B cell (primary cell): ENCODE results near the gene MRPL1. TPM values are rescaled to one million over a fixed set of nuclear protein-coding genes. Genes with fewer than 3 reads are reported as not detected.

Source experiments
- ATAC-seq: fragments of 200-7000 bp; cut with Tn5 transposase; one replicate; pipeline ENCODE4 v1.10.0; 2021; ENCODE audit warnings: low read depth, mild to moderate bottlenecking, moderate number of reproducible peaks, moderate library complexity
- CTCF ChIA-PET: fragments of 350-600 bp; sonication (Branson Sonifier 250); formaldehyde crosslinking; loops from one replicate; lab custom pipeline; 2021; ENCODE audit warnings: antibody characterized with exemption, inconsistent platforms; lab: Charles Lee
- POLR2A ChIA-PET: fragments of 350-600 bp; sonication (Branson Sonifier 250); formaldehyde crosslinking; loops from one replicate; lab custom pipeline; 2021; ENCODE audit warnings: antibody characterized with exemption; lab: Charles Lee
- DNase-seq: peaks from one replicate; pipeline ENCODE4 v3.0.0; 2013
- H2AFZ ChIP-seq: 2 replicates; pipeline ENCODE4 v1.6.1; 2012; ENCODE audit warnings: mild to moderate bottlenecking, low read depth, low read length; ENCODE audit not compliant: insufficient read depth, poor library complexity, severe bottlenecking
- H3K27ac ChIP-seq, 2 donors: 1 replicate in 1 of 2; 2 replicates in 1 of 2; pipeline ENCODE4 v1.5.1; 2012 to 2013; ENCODE audit warnings: low read length in 2 of 2, mild to moderate bottlenecking in 2 of 2, moderate library complexity in 1 of 2
- H3K27me3 ChIP-seq, 4 experiments: fragments of 200-600 bp in 1 of 4; sonication (generic) in 1 of 4; replicated peaks in 1 of 4; 1 replicate in 2 of 4; 2 replicates in 2 of 4; pipeline versions ENCODE4 v1.6.1 to v1.7.0; 2013 to 2016; ENCODE audit warnings: low read length in 3 of 4, mild to moderate bottlenecking in 2 of 4, mixed read lengths in 1 of 4, moderate library complexity in 1 of 4; ENCODE audit not compliant: insufficient read depth in 4 of 4, control insufficient read depth in 3 of 4; ENCODE audit errors: control extremely low read depth in 1 of 4
- H3K36me3 ChIP-seq, 2 experiments: replicated peaks in 1 of 2; 1 replicate in 1 of 2; 2 replicates in 1 of 2; pipeline versions ENCODE4 v1.6.1 to v1.7.1; 2013; ENCODE audit warnings: low read length in 1 of 2; ENCODE audit not compliant: insufficient read depth in 2 of 2, control insufficient read depth in 1 of 2; ENCODE audit errors: control extremely low read depth in 1 of 2, extremely low read depth in 1 of 2
- H3K4me1 ChIP-seq, 2 donors: fragments of 200-600 bp in 1 of 2; sonication (generic) in 1 of 2; 1 replicate in 1 of 2; 2 replicates in 1 of 2; pipeline versions ENCODE4 v1.5.1 to v1.6.1; 2013 to 2017; ENCODE audit warnings: low read length in 2 of 2; ENCODE audit not compliant: control insufficient read depth in 2 of 2, insufficient read depth in 2 of 2
- H3K4me2 ChIP-seq: replicated peaks from 2 replicates; pipeline ENCODE3; 2012; ENCODE audit warnings: mild to moderate bottlenecking, low read depth, low read length; ENCODE audit not compliant: poor library complexity, severe bottlenecking
- H3K4me3 ChIP-seq, 5 experiments: fragments of 200-600 bp in 1 of 5; sonication (generic) in 1 of 5; 1 replicate in 3 of 5; 2 replicates in 2 of 5; pipeline versions ENCODE4 v1.5.1 to v1.7.0; 2011 to 2016; ENCODE audit warnings: low read length in 4 of 5, mild to moderate bottlenecking in 4 of 5, low read depth in 2 of 5, control low read depth in 1 of 5, moderate library complexity in 1 of 5; ENCODE audit not compliant: insufficient read depth in 1 of 5; ENCODE audit errors: control extremely low read depth in 1 of 5, extremely low read depth in 1 of 5
- H3K79me2 ChIP-seq: fragments of 200-600 bp; sonication (generic); one replicate; pipeline ENCODE4 v1.6.0; 2016; ENCODE audit warnings: low read length; ENCODE audit not compliant: control insufficient read depth, insufficient read depth
- H3K9ac ChIP-seq: fragments of 200-600 bp; sonication (generic); 2 replicates; pipeline ENCODE4 v1.6.1; 2017; ENCODE audit warnings: mild to moderate bottlenecking, low read length, moderate library complexity
- H3K9me3 ChIP-seq, 3 donors: one replicate each; pipeline versions ENCODE4 v1.6.1 to v1.7.1; 2013; ENCODE audit warnings: low read length in 2 of 3; ENCODE audit not compliant: control insufficient read depth in 2 of 3, insufficient read depth in 1 of 3; ENCODE audit errors: control extremely low read depth in 1 of 3
- H4K20me1 ChIP-seq: 2 replicates; pipeline ENCODE4 v1.6.0; 2012; ENCODE audit warnings: mild to moderate bottlenecking, low read length; ENCODE audit not compliant: insufficient read depth, control insufficient read depth, poor library complexity, severe bottlenecking
- H3K27ac Mint-ChIP-seq: one replicate; pipeline ENCODE4 v1.8.0; 2021; ENCODE audit warnings: mixed read lengths
- H3K27me3 Mint-ChIP-seq: one replicate; pipeline ENCODE4 v1.8.0; 2021; ENCODE audit warnings: mixed read lengths
- H3K4me1 Mint-ChIP-seq: one replicate; pipeline ENCODE4 v1.8.0; 2021; ENCODE audit warnings: mixed read lengths
- H3K4me3 Mint-ChIP-seq: one replicate; pipeline ENCODE4 v1.8.0; 2021; ENCODE audit warnings: mixed read lengths
- H3K9me3 Mint-ChIP-seq: one replicate; pipeline ENCODE4 v1.8.0; 2022; ENCODE audit warnings: mixed read lengths; ENCODE audit not compliant: insufficient read depth
- EZH2 ChIP-seq: IDR thresholded peaks from 2 replicates; pipeline ENCODE4 v1.6.1; 2012; ENCODE audit warnings: borderline replicate concordance, low read depth, mild to moderate bottlenecking, moderate library complexity, low read length; ENCODE audit not compliant: insufficient read depth, poor library complexity, severe bottlenecking
- WGBS: methylation state at CpG from one replicate; pipeline ENCODE4 v1.1.5; 2013; ENCODE audit warnings: missing lambda C conversion rate; ENCODE audit not compliant: insufficient coverage; 5-methylcytosine and 5-hydroxymethylcytosine counted together
- intact Hi-C: fragments of 100-400 bp; cut with micrococcal nuclease; formaldehyde crosslinking; loops from one replicate; pipeline ENCODE4 v1.10.0; 2022
- polyA plus RNA-seq: library from polyadenylated mRNA; depleted of rRNA; stranded (reverse); fragments of >200 nt; gene quantifications from 2 replicates; pipeline ENCODE4 v1.2.3, GENCODE V29; 2012
- total RNA-seq, 2 donors: library from RNA; stranded (reverse); fragments of 120-200 nt in 1 of 2; gene quantifications; 1 replicate in 1 of 2; 2 replicates in 1 of 2; pipeline versions ENCODE4 v1.2.3 to v1.2.4, GENCODE V29; 2013 to 2022
- TF ChIP-seq, protein P1 (sequence below): fragments of 200-600 bp; IDR thresholded peaks from one replicate; pipeline ENCODE4 v1.8.0; 2022; ENCODE audit warnings: antibody characterized with exemption, mild to moderate bottlenecking

Gene MRPL1
- total and polyA plus RNA-seq, 2 donors (not counting 1 experiment from before 2014, with no cell fraction given): 22.3 to 23.3 TPM

DNA sequence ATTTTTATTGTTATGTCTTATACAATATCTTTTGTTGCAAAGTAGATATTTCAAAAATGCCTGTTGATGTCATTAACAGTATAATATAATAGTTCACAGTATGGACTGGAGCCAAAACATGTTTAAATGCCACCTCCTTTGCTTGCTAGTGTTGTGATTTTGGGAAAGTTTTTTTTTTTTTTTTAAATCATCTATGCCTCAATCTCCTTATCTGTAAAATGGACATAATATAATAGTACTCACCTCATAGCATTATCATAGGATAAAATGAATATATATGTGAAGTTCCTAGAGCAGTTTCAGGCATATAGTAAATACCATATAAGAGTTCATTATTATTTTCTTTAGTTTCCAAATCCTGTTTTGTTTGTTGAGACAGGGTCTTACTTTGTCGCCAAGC, 18.3 kb upstream of the MRPL1 start:
- H3K79me2 ChIP-seq: no peaks in the 10 kb centered on the region
- POLR2A ChIA-PET: no interaction called here
- H2AFZ ChIP-seq: no peak overlapping the region
- no peak overlapping the region for H3K4me2 ChIP-seq
- H3K4me3 ChIP-seq: no peak overlapping the region
- intact Hi-C loops: no loop called here
- CTCF ChIA-PET: interaction anchor here (0.9 kb wide), 1 partner anchor 9 kb away, joined by 3 read pairs; no protein-coding TSS in a partner anchor
- Mint-ChIP-seq H3K4me1 (no peaks in the 10 kb centered on the region), H3K9me3 (no peaks in the 10 kb centered on the region), H3K27ac (no peak overlapping the region), H3K27me3 (no peaks in the 10 kb centered on the region), H3K4me3 (no peak overlapping the region)
- H3K36me3 ChIP-seq: no peaks in the 10 kb centered on the region
- TF ChIP-seq, protein P1, sequence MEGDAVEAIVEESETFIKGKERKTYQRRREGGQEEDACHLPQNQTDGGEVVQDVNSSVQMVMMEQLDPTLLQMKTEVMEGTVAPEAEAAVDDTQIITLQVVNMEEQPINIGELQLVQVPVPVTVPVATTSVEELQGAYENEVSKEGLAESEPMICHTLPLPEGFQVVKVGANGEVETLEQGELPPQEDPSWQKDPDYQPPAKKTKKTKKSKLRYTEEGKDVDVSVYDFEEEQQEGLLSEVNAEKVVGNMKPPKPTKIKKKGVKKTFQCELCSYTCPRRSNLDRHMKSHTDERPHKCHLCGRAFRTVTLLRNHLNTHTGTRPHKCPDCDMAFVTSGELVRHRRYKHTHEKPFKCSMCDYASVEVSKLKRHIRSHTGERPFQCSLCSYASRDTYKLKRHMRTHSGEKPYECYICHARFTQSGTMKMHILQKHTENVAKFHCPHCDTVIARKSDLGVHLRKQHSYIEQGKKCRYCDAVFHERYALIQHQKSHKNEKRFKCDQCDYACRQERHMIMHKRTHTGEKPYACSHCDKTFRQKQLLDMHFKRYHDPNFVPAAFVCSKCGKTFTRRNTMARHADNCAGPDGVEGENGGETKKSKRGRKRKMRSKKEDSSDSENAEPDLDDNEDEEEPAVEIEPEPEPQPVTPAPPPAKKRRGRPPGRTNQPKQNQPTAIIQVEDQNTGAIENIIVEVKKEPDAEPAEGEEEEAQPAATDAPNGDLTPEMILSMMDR: no peak
- TF ChIP-seq EZH2: no peak
- 100% methylated on average over 1 of the region's 1 CpG for WGBS
- no peak overlapping the region for H3K27ac ChIP-seq
- DNase-seq: no peak
- no peak overlapping the region for H3K9ac ChIP-seq
- ATAC-seq: no peak
- no peaks in the 10 kb centered on the region for H3K9me3 ChIP-seq
- no peaks in the 10 kb centered on the region for H4K20me1 ChIP-seq
- H3K27me3 ChIP-seq: no peaks in the 10 kb centered on the region
- no peaks in the 10 kb centered on the region for H3K4me1 ChIP-seq

DNA sequence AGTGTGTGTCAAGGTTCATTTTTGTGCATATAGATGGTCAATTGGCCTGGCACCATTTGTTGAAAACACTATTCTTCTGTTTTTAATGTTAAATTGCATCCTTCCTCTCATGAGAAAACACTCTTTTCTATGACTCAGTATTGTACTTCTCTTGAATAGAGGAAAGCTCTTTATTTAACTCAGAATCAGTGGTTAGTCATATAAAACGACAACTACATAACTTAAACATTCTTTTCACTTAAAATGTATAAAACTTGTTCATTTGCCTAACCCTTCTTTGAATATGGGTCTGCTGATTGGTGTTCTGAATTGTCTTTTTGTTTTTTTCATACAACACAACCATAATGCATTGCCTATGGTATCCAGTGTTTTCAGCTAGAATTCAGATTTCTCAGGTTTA, 17.2 kb upstream of the MRPL1 start:
- TF ChIP-seq EZH2: no peak
- TF ChIP-seq, protein P1: no peak
- Histone ChIP-seq H3K4me2 (no peak overlapping the region), H3K27me3 (no peaks in the 10 kb centered on the region), H3K36me3 (no peaks in the 10 kb centered on the region), H3K9ac (no peak overlapping the region), H3K4me3 (no peak overlapping the region), H2AFZ (no peak overlapping the region), H3K9me3 (no peaks in the 10 kb centered on the region), H3K79me2 (no peaks in the 10 kb centered on the region), H3K27ac (no peak overlapping the region), H3K4me1 (no peaks in the 10 kb centered on the region), H4K20me1 (no peaks in the 10 kb centered on the region)
- ATAC-seq (no peak), DNase-seq (no peak)
- CTCF ChIA-PET: no interaction called here
- no peaks in the 10 kb centered on the region for H3K27me3 Mint-ChIP-seq
- H3K9me3 Mint-ChIP-seq: no peaks in the 10 kb centered on the region
- POLR2A ChIA-PET: no interaction called here
- intact Hi-C loops: no loop called here
- H3K27ac Mint-ChIP-seq: no peak overlapping the region
- H3K4me3 Mint-ChIP-seq: no peak overlapping the region
- no CpG with 5 or more reads among the region's 1 CpG for WGBS
- H3K4me1 Mint-ChIP-seq: no peaks in the 10 kb centered on the region
